ENCODE results near the gene ESRP2.

GRCh38 chr16:68233835-68234187 lies 2.1 kb downstream of the ESRP2 start:
- TF ChIP-seq POLR2A (IDR thresholded peaks at IDR 0.05), result no peak
- no peak for TF ChIP-seq EP300 (IDR thresholded peaks at IDR 0.05; ENCODE audit: low read depth)
- no peak for TF ChIP-seq CTCF (IDR thresholded peaks at IDR 0.05)
